K562 (cell line): ENCODE results near the gene SBK3. TPM values are rescaled to one million over a fixed set of nuclear protein-coding genes. Genes with fewer than 3 reads are reported as not detected.

Experiments used
- EGR1 ChIP-seq: fragments of 450-650 bp; conservative IDR thresholded peaks from 2 replicates; pipeline ENCODE4 v1.6.1; 2017; ENCODE audit warnings: mild to moderate bottlenecking
- ELF1 ChIP-seq: fragments of 200-800 bp; sonication (Bioruptor generic); IDR thresholded peaks from 2 replicates; pipeline ENCODE4 v1.6.1; 2016; ENCODE audit warnings: missing genetic modification characterization, missing compliant biosample characterization
- JUNB ChIP-seq: fragments of 450-650 bp; formaldehyde crosslinking; conservative IDR thresholded peaks from 2 replicates; pipeline ENCODE4 v1.4.0; 2020; ENCODE audit warnings: mild to moderate bottlenecking
- KLF10 ChIP-seq: fragments of 250-450 bp; sonication (Bioruptor Pico); IDR thresholded peaks from 2 replicates; pipeline ENCODE4 v1.6.1; 2021; ENCODE audit warnings: matching md5 sums
- NCOA1 ChIP-seq: fragments of 450-650 bp; IDR thresholded peaks from 2 replicates; pipeline ENCODE4 v1.6.1; 2016; ENCODE audit warnings: low read depth
- NR2C1 ChIP-seq, 2 experiments: fragments of 450-650 bp; IDR thresholded peaks; 2 replicates each; pipeline ENCODE4 v1.6.1; 2017; ENCODE audit warnings: mild to moderate bottlenecking in 2 of 2, antibody characterized with exemption in 1 of 2, inconsistent platforms in 1 of 2, missing compliant biosample characterization in 1 of 2, missing genetic modification characterization in 1 of 2
- ZNF140 ChIP-seq: fragments of 250-450 bp; sonication (Bioruptor Pico); IDR thresholded peaks from 2 replicates; pipeline ENCODE4 v1.8.0; 2021; ENCODE audit warnings: moderate library complexity, mild to moderate bottlenecking, inconsistent platforms
- ZNF584 ChIP-seq: fragments of 200-800 bp; sonication (Bioruptor generic); IDR thresholded peaks from 2 replicates; pipeline ENCODE4 v1.6.1; 2016; ENCODE audit warnings: low read depth, mild to moderate bottlenecking, missing genetic modification characterization, missing compliant biosample characterization
- ZNF699 ChIP-seq: fragments of 250-450 bp; sonication (Bioruptor Pico); IDR thresholded peaks from 2 replicates; pipeline ENCODE4 v1.8.0; 2021; ENCODE audit warnings: mild to moderate bottlenecking, moderate library complexity; ENCODE audit not compliant: insufficient replicate concordance
- polyA plus RNA-seq, 8 experiments: library from polyadenylated mRNA; depleted of rRNA in 4 of 8; stranded (reverse) in 5 of 8; unstranded in 3 of 8; fragments of >200 nt; fragmentation: Nextera tagmentation in 2 of 8; fragmentation: Illumina TruSeq in 1 of 8; extraction: Ambion mirVana in 2 of 8; extraction: Trizol in 1 of 8; gene quantifications; 2 replicates each; pipeline versions ENCODE4 v1.2.1 to v1.2.3, GENCODE V29; 2011 to 2014; ENCODE audit warnings: inconsistent platforms in 1 of 8, missing spikeins in 1 of 8
- total RNA-seq, 7 experiments: library from RNA; depleted of rRNA in 6 of 7; stranded (reverse); fragments of >200 nt in 6 of 7; fragmentation: Illumina TruSeq in 2 of 7; extraction: Trizol in 2 of 7; gene quantifications; 2 replicates each; pipeline versions ENCODE4 v1.2.1 to v1.2.3, GENCODE V29; 2011 to 2021; ENCODE audit warnings: low replicate concordance in 1 of 7
- TF ChIP-seq, protein P1 (sequence below): fragments of 450-650 bp; IDR thresholded peaks from 2 replicates; pipeline ENCODE4 v1.6.1; 2016; ENCODE audit warnings: mild to moderate bottlenecking, moderate library complexity
- TF ChIP-seq, protein P2 (sequence below): fragments of 450-650 bp; IDR thresholded peaks from 2 replicates; pipeline ENCODE4 v1.6.1; 2016; ENCODE audit warnings: mild to moderate bottlenecking
- TF ChIP-seq, protein P3 (sequence below), 3 experiments: fragments of 200-800 bp in 1 of 3; sonication (Bioruptor generic) in 1 of 3; sonication (generic) in 1 of 3; formaldehyde crosslinking in 1 of 3; IDR thresholded peaks; 2 replicates each; pipeline versions ENCODE4 v1.6.1 to v1.8.0; 2016 to 2022; ENCODE audit warnings: mild to moderate bottlenecking in 2 of 3, missing compliant biosample characterization in 2 of 3, missing genetic modification characterization in 2 of 3, missing genetic modification reagents in 1 of 3

SBK3 gene
- total and polyA plus RNA-seq, 9 of the 15 experiments (the other 6 are each of a cell fraction or from before 2014, with no cell fraction given), result 0.11 to 0.43 (median 0.13) TPM; not detected in 6

DNA sequence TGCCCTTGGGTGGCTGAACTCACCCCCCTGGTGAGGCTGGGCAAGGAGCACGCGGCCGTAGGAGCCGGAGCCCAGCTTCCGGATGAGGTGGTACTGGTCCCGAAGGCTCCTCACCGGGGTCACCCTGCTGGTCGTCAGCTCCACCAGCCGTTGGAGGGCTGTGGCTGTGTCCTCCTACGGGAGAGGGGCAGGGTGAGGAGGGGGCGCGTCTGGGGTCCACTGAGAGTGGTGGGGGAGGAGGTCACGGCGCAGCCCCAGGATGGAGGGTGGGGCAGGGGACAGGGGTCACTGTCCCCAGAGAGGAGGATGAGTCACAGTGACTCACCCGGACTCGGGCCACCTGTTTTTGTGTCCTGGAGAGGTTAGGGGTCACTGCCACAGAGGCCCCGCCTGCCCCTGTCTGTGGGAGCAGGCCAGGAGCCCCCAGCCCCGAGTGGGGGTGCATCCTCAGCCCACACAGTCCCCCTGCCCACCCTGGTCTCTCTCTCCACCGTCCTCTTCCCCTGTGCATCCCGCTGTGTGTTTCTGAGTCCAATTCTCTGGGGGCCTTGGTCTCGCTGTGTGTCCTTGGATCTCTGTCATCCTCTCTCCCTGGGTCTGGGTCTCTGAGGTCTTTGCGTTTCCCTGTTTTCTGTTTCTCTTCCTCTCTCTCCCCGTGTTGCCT lies 435 bp downstream of the SBK3 start (continued):
- TF ChIP-seq, protein P1, sequence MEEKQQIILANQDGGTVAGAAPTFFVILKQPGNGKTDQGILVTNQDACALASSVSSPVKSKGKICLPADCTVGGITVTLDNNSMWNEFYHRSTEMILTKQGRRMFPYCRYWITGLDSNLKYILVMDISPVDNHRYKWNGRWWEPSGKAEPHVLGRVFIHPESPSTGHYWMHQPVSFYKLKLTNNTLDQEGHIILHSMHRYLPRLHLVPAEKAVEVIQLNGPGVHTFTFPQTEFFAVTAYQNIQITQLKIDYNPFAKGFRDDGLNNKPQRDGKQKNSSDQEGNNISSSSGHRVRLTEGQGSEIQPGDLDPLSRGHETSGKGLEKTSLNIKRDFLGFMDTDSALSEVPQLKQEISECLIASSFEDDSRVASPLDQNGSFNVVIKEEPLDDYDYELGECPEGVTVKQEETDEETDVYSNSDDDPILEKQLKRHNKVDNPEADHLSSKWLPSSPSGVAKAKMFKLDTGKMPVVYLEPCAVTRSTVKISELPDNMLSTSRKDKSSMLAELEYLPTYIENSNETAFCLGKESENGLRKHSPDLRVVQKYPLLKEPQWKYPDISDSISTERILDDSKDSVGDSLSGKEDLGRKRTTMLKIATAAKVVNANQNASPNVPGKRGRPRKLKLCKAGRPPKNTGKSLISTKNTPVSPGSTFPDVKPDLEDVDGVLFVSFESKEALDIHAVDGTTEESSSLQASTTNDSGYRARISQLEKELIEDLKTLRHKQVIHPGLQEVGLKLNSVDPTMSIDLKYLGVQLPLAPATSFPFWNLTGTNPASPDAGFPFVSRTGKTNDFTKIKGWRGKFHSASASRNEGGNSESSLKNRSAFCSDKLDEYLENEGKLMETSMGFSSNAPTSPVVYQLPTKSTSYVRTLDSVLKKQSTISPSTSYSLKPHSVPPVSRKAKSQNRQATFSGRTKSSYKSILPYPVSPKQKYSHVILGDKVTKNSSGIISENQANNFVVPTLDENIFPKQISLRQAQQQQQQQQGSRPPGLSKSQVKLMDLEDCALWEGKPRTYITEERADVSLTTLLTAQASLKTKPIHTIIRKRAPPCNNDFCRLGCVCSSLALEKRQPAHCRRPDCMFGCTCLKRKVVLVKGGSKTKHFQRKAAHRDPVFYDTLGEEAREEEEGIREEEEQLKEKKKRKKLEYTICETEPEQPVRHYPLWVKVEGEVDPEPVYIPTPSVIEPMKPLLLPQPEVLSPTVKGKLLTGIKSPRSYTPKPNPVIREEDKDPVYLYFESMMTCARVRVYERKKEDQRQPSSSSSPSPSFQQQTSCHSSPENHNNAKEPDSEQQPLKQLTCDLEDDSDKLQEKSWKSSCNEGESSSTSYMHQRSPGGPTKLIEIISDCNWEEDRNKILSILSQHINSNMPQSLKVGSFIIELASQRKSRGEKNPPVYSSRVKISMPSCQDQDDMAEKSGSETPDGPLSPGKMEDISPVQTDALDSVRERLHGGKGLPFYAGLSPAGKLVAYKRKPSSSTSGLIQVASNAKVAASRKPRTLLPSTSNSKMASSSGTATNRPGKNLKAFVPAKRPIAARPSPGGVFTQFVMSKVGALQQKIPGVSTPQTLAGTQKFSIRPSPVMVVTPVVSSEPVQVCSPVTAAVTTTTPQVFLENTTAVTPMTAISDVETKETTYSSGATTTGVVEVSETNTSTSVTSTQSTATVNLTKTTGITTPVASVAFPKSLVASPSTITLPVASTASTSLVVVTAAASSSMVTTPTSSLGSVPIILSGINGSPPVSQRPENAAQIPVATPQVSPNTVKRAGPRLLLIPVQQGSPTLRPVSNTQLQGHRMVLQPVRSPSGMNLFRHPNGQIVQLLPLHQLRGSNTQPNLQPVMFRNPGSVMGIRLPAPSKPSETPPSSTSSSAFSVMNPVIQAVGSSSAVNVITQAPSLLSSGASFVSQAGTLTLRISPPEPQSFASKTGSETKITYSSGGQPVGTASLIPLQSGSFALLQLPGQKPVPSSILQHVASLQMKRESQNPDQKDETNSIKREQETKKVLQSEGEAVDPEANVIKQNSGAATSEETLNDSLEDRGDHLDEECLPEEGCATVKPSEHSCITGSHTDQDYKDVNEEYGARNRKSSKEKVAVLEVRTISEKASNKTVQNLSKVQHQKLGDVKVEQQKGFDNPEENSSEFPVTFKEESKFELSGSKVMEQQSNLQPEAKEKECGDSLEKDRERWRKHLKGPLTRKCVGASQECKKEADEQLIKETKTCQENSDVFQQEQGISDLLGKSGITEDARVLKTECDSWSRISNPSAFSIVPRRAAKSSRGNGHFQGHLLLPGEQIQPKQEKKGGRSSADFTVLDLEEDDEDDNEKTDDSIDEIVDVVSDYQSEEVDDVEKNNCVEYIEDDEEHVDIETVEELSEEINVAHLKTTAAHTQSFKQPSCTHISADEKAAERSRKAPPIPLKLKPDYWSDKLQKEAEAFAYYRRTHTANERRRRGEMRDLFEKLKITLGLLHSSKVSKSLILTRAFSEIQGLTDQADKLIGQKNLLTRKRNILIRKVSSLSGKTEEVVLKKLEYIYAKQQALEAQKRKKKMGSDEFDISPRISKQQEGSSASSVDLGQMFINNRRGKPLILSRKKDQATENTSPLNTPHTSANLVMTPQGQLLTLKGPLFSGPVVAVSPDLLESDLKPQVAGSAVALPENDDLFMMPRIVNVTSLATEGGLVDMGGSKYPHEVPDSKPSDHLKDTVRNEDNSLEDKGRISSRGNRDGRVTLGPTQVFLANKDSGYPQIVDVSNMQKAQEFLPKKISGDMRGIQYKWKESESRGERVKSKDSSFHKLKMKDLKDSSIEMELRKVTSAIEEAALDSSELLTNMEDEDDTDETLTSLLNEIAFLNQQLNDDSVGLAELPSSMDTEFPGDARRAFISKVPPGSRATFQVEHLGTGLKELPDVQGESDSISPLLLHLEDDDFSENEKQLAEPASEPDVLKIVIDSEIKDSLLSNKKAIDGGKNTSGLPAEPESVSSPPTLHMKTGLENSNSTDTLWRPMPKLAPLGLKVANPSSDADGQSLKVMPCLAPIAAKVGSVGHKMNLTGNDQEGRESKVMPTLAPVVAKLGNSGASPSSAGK, result peak; percentile 78
- TF ChIP-seq KLF10 (CRISPR knock-in tag) (no peak), EGR1 (peak; percentile 66), NCOA1 (peak; percentile 68; the same call in 1 of the 2 replicates), ZNF140 (no peak), NR2C1 (IDR thresholded peaks at IDR 0.05) (peak; percentile 93), NR2C1 (tag; IDR thresholded peaks at IDR 0.05) (peak; percentile 94), JUNB (CRISPR knock-in tag) (no peak), ZNF584 (no peak), ELF1 (tag) (no peak), ZNF699 (no peak)
- TF ChIP-seq, protein P2, sequence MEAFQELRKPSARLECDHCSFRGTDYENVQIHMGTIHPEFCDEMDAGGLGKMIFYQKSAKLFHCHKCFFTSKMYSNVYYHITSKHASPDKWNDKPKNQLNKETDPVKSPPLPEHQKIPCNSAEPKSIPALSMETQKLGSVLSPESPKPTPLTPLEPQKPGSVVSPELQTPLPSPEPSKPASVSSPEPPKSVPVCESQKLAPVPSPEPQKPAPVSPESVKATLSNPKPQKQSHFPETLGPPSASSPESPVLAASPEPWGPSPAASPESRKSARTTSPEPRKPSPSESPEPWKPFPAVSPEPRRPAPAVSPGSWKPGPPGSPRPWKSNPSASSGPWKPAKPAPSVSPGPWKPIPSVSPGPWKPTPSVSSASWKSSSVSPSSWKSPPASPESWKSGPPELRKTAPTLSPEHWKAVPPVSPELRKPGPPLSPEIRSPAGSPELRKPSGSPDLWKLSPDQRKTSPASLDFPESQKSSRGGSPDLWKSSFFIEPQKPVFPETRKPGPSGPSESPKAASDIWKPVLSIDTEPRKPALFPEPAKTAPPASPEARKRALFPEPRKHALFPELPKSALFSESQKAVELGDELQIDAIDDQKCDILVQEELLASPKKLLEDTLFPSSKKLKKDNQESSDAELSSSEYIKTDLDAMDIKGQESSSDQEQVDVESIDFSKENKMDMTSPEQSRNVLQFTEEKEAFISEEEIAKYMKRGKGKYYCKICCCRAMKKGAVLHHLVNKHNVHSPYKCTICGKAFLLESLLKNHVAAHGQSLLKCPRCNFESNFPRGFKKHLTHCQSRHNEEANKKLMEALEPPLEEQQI, result no peak
- TF ChIP-seq, protein P3, sequence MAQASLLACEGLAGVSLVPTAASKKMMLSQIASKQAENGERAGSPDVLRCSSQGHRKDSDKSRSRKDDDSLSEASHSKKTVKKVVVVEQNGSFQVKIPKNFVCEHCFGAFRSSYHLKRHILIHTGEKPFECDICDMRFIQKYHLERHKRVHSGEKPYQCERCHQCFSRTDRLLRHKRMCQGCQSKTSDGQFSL (CRISPR knock-in tag; IDR thresholded peaks at IDR 0.05), result 0 out of 2 replicates have a peak, but pooled peaks have one; percentile 48
- TF ChIP-seq, protein P3 (tag; IDR thresholded peaks at IDR 0.05), result no peak
